ENCODE data around the gene PET100.

DNA sequence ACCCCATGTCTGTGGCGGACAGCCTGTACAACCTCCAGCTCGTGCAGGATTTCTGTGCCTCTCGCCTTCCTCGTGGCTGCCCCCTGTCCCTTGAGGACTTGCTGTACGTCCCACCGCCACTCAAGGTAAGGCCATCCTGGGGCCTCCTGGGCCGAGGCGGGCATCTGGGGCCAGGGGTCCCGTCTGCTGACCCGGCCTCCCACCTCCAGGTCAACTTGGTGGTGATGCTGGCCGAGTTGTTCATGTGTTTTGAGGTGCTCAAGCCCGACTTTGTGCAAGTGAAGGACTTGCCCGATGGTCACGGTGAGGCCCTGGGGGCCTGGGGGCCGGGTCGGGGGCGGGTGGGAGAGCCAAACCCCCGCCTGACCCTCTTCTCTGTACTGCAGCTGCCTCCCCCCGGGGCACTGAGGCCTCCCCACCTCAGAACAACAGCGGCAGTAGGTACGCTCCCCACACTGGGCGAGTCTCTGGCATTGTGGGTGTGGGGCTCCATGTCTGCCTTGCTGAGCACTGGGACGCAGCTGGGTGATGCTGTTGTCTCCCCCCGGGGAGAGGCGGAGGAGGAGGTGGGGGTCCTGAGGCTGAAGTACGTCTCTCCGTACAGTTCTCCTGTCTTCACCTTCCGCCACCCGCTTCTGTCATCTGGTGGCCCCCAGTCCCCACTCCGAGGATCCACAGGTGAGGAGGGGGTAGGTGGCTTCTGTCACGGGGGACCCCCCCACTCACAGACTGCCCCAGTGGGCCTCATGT lies 18.9 kb upstream of the PET100 start:
- TF ChIP-seq, protein P1, sequence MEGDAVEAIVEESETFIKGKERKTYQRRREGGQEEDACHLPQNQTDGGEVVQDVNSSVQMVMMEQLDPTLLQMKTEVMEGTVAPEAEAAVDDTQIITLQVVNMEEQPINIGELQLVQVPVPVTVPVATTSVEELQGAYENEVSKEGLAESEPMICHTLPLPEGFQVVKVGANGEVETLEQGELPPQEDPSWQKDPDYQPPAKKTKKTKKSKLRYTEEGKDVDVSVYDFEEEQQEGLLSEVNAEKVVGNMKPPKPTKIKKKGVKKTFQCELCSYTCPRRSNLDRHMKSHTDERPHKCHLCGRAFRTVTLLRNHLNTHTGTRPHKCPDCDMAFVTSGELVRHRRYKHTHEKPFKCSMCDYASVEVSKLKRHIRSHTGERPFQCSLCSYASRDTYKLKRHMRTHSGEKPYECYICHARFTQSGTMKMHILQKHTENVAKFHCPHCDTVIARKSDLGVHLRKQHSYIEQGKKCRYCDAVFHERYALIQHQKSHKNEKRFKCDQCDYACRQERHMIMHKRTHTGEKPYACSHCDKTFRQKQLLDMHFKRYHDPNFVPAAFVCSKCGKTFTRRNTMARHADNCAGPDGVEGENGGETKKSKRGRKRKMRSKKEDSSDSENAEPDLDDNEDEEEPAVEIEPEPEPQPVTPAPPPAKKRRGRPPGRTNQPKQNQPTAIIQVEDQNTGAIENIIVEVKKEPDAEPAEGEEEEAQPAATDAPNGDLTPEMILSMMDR (IDR thresholded peaks at IDR 0.05 in 2 of 3, conservative IDR thresholded peaks at IDR 0.05 in 1 of 3; ENCODE audit: control insufficient read depth in 2 of 3, extremely low read depth in 1 of 3, insufficient read depth in 1 of 3, low read depth in 3 of 3, low read length in 3 of 3) = no peak
- TF ChIP-seq, protein P2, sequence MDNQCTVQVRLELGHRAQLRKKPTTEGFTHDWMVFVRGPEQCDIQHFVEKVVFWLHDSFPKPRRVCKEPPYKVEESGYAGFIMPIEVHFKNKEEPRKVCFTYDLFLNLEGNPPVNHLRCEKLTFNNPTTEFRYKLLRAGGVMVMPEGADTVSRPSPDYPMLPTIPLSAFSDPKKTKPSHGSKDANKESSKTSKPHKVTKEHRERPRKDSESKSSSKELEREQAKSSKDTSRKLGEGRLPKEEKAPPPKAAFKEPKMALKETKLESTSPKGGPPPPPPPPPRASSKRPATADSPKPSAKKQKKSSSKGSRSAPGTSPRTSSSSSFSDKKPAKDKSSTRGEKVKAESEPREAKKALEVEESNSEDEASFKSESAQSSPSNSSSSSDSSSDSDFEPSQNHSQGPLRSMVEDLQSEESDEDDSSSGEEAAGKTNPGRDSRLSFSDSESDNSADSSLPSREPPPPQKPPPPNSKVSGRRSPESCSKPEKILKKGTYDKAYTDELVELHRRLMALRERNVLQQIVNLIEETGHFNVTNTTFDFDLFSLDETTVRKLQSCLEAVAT (IDR thresholded peaks at IDR 0.05) = no peak
- TF ChIP-seq, protein P3, sequence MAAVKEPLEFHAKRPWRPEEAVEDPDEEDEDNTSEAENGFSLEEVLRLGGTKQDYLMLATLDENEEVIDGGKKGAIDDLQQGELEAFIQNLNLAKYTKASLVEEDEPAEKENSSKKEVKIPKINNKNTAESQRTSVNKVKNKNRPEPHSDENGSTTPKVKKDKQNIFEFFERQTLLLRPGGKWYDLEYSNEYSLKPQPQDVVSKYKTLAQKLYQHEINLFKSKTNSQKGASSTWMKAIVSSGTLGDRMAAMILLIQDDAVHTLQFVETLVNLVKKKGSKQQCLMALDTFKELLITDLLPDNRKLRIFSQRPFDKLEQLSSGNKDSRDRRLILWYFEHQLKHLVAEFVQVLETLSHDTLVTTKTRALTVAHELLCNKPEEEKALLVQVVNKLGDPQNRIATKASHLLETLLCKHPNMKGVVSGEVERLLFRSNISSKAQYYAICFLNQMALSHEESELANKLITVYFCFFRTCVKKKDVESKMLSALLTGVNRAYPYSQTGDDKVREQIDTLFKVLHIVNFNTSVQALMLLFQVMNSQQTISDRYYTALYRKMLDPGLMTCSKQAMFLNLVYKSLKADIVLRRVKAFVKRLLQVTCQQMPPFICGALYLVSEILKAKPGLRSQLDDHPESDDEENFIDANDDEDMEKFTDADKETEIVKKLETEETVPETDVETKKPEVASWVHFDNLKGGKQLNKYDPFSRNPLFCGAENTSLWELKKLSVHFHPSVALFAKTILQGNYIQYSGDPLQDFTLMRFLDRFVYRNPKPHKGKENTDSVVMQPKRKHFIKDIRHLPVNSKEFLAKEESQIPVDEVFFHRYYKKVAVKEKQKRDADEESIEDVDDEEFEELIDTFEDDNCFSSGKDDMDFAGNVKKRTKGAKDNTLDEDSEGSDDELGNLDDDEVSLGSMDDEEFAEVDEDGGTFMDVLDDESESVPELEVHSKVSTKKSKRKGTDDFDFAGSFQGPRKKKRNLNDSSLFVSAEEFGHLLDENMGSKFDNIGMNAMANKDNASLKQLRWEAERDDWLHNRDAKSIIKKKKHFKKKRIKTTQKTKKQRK (IDR thresholded peaks at IDR 0.05; ENCODE audit: low read depth, low read length) = no peak
- no peak for TF ChIP-seq WRNIP1 (IDR thresholded peaks at IDR 0.05; ENCODE audit: borderline replicate concordance, low read depth, low read length)
- TF ChIP-seq SMC3 (IDR thresholded peaks at IDR 0.05; ENCODE audit: borderline replicate concordance, low read length) = no peak
- TF ChIP-seq, protein P4, sequence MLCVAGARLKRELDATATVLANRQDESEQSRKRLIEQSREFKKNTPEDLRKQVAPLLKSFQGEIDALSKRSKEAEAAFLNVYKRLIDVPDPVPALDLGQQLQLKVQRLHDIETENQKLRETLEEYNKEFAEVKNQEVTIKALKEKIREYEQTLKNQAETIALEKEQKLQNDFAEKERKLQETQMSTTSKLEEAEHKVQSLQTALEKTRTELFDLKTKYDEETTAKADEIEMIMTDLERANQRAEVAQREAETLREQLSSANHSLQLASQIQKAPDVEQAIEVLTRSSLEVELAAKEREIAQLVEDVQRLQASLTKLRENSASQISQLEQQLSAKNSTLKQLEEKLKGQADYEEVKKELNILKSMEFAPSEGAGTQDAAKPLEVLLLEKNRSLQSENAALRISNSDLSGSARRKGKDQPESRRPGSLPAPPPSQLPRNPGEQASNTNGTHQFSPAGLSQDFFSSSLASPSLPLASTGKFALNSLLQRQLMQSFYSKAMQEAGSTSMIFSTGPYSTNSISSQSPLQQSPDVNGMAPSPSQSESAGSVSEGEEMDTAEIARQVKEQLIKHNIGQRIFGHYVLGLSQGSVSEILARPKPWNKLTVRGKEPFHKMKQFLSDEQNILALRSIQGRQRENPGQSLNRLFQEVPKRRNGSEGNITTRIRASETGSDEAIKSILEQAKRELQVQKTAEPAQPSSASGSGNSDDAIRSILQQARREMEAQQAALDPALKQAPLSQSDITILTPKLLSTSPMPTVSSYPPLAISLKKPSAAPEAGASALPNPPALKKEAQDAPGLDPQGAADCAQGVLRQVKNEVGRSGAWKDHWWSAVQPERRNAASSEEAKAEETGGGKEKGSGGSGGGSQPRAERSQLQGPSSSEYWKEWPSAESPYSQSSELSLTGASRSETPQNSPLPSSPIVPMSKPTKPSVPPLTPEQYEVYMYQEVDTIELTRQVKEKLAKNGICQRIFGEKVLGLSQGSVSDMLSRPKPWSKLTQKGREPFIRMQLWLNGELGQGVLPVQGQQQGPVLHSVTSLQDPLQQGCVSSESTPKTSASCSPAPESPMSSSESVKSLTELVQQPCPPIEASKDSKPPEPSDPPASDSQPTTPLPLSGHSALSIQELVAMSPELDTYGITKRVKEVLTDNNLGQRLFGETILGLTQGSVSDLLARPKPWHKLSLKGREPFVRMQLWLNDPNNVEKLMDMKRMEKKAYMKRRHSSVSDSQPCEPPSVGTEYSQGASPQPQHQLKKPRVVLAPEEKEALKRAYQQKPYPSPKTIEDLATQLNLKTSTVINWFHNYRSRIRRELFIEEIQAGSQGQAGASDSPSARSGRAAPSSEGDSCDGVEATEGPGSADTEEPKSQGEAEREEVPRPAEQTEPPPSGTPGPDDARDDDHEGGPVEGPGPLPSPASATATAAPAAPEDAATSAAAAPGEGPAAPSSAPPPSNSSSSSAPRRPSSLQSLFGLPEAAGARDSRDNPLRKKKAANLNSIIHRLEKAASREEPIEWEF (IDR thresholded peaks at IDR 0.05; ENCODE audit: insufficient replicate concordance, low read depth, low read length) = no peak
- no peak for TF ChIP-seq CEBPB (IDR thresholded peaks at IDR 0.05; ENCODE audit: borderline replicate concordance in 1 of 2, low read depth in 2 of 2, low read length in 2 of 2)
- TF ChIP-seq ESRRA (IDR thresholded peaks at IDR 0.05; ENCODE audit: low read length) = no peak
- no peak for TF ChIP-seq MYC (IDR thresholded peaks at IDR 0.05; ENCODE audit: insufficient read depth, insufficient read length, insufficient replicate concordance, low read length, severe bottlenecking)
- TF ChIP-seq CBFB (IDR thresholded peaks at IDR 0.05; ENCODE audit: low read depth) = no peak
- TF ChIP-seq, protein P5, sequence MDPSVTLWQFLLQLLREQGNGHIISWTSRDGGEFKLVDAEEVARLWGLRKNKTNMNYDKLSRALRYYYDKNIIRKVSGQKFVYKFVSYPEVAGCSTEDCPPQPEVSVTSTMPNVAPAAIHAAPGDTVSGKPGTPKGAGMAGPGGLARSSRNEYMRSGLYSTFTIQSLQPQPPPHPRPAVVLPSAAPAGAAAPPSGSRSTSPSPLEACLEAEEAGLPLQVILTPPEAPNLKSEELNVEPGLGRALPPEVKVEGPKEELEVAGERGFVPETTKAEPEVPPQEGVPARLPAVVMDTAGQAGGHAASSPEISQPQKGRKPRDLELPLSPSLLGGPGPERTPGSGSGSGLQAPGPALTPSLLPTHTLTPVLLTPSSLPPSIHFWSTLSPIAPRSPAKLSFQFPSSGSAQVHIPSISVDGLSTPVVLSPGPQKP (IDR thresholded peaks at IDR 0.05; ENCODE audit: low read depth, low read length) = no peak
- no peak for TF ChIP-seq POLR2A (IDR thresholded peaks at IDR 0.05; ENCODE audit: low read depth, low read length)
- no peak for TF ChIP-seq EGR1 (IDR thresholded peaks at IDR 0.05; ENCODE audit: borderline replicate concordance in 1 of 2, low read depth in 2 of 2, low read length in 2 of 2)
- TF ChIP-seq POLR2AphosphoS5 (IDR thresholded peaks at IDR 0.05; ENCODE audit: low read length) = no peak

Measured in GM12878 (cell line).